ENCODE data around the gene KCNK4. TPM values are rescaled to one million over a fixed set of nuclear protein-coding genes. Genes with fewer than 3 reads are reported as not detected.

Gene KCNK4
- total RNA-seq, 4 donors from 2014 or later = not detected

DNA sequence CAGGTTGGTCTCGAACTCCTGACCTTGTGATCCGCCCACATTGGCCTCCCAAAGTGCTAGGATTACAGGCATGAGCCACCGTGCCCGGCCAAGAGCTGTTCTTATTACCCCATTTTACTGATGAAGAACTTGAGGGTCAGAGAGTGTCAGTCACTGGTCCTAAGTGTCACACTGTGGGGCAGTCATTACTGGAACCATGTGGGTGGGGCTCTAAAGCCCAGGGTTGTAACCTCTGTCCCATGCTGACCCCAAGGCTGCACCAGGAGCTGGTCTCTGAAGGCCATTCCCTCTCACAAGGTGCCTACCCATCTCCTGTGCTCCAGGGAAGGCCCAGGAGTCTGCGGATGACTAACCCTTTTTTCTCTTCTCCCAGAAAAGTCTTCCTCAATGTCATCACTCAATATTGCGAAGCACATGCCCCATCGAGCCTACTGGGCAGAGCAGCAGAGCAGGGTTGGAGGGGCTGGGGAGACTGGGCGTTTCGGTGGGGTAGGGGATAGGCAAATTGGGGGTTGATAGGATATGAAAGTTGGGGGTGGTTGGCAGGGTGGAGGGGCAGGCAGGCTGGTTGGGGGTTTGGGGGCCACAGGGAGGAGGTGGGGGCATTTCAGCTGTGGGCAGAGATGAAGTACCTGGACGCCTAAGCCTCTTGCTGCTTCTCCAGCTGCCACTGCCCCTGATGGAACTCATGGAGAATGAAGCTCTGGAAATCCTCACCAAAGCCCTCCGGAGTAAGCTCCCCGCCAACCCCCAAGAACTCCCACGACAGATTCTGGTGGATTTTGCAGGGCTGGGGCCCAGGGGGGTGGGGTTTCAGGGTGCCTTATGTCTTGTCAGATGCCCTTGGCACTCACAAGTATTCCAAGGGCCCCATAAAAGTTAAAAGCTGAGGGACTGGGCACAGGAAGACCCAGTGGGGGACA, 12.3 kb downstream of the KCNK4 start:
- DNase-seq (ENCODE audit: low spot score) (no peak), ATAC-seq (ENCODE audit: low FRiP score) (no peak)
- TF ChIP-seq, protein P1, sequence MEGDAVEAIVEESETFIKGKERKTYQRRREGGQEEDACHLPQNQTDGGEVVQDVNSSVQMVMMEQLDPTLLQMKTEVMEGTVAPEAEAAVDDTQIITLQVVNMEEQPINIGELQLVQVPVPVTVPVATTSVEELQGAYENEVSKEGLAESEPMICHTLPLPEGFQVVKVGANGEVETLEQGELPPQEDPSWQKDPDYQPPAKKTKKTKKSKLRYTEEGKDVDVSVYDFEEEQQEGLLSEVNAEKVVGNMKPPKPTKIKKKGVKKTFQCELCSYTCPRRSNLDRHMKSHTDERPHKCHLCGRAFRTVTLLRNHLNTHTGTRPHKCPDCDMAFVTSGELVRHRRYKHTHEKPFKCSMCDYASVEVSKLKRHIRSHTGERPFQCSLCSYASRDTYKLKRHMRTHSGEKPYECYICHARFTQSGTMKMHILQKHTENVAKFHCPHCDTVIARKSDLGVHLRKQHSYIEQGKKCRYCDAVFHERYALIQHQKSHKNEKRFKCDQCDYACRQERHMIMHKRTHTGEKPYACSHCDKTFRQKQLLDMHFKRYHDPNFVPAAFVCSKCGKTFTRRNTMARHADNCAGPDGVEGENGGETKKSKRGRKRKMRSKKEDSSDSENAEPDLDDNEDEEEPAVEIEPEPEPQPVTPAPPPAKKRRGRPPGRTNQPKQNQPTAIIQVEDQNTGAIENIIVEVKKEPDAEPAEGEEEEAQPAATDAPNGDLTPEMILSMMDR (IDR thresholded peaks at IDR 0.05) = no peak

DNA sequence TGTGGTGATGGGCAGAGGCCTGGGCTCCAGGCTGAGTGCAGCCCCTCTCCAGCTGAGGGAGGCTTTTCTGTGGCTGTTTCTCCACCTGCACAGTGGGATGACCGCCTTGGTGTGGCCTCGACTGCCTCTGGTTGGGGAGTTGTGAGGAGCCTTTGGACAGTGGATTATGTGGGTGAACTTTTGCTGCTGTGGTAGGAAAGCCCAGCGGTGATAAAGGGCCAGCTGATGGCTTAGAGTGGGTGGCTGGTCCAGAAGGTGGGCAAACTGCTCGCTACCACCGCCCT, 12.9 kb downstream of the KCNK4 start:
- TF ChIP-seq, protein P1 (IDR thresholded peaks at IDR 0.05) = no peak
- DNase-seq (ENCODE audit: low spot score) = no peak
- no peak for ATAC-seq (ENCODE audit: low FRiP score)

DNA sequence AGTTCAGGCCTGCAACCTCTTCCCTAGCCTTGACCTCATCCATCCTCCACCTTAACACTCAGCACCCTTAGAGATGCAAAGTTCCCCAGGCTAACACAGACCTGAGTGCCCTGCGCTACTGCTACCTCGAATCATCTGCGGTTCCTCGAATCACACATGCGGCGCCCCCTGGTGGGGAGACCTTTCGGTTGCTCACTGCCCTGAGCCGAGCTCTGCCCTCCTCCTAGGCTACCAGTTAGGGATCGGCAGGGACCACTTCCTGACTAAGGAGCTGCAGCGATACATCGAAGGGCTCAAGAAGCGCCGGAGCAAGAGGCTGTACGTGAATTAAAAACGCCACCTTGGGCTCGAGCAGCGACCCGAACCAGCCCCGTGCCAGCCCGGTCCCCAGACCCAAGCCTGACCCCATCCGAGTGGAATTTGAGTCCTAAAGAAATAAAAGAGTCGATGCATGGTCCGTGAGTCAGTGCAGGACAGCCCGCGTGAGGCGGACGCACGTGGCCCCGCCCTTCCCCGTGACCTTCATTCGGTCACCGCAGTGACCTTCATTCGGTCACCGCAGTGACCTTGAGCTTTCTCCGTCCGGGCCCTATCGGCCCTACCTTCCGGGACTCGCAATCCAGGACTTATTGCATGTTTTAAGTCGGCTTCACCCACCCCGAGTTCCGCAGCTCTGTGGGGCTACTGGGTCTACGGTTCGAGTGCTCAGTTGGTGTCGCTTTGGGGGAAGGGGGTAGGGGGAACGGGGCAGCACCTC, 13.4 kb downstream of the KCNK4 start:
- ATAC-seq (ENCODE audit: low FRiP score) (peak; percentile 38), DNase-seq (ENCODE audit: low spot score) (peak; percentile 99)
- TF ChIP-seq, protein P1 (IDR thresholded peaks at IDR 0.05) = peak in 2 of 3 donors; percentile 71

DNA sequence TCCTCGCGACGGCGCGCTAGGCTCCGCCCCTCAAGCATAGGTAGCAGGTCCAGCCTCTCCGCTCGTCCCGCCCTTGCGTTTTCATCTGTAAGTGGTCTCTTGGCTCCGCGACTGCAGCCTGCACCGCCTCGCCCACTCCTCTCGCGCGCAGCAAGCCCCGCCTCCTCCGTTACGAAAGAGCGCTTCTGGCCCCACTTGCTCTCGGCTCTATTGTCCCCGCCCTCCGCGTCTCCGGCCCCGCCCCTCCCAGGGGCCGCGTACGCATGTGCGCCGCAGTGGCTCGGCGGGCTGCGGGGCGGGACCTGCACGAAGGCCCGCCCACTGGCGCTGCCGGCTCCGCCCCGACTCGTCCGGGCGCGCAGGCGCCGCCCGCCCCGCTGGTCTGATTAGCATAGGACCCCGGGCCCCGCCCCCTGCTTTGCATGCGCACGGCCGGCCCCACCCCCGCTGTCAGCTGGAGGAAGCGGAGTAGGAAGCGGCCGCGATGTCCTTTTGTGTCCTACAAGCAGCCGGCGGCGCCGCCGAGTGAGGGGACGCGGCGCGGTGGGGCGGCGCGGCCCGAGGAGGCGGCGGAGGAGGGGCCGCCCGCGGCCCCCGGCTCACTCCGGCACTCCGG, 14.1 kb downstream of the KCNK4 start, which contains the start of gene ESRRA:
Gene ESRRA (plus strand): TSS at position 450 of the 616 bp plus-strand sequence. CDS start 1,656 bp downstream, outside the sequence.
- DNase-seq (ENCODE audit: low spot score) (peak; percentile 99), ATAC-seq (ENCODE audit: low FRiP score) (peak; percentile 85)

DNA sequence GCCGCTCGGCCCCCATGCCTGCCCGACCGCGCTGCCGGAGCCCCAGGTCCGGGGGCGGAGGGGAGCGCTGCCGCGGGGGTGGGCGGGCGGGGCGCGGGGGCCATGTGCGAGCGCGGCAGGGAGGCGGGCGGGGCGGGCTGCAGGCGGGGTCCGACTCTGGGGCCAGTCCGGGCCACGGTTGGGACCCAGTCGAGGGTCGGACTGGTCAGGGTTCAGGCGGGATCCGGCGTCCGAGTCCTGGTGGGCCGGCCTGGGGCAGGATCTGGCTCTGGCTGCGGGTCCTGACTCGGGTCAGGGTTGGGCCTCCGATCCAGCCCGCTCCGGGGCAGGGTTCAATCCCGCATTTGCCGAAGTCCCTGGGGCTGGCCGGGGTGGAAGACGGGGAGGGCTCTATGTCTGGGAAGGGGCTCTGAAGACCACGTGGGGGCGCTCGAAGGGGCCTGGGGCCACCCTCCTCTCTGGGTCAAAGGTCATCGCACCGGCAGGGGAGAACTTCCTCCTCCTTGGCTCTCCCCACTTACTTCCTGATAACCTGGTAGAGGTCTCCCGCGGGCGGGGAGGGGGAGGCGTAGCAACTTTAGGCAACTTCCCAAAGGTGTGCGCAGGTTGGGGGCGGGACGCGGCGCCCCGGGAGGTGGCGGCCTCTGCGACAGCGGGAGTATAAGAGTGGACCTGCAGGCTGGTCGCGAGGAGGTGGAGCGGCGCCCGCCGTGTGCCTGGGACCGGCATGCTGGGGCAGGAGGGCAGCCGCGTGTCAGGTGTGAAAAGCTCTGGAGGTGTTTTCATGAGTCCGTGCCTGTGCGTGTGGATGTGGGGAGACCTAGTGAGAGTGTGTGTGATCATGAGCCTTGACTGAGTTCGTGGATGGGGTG, 14.8 kb downstream of the KCNK4 start:
- DNase-seq (ENCODE audit: low spot score) (no peak), ATAC-seq (ENCODE audit: low FRiP score) (peak; percentile 4)
- TF ChIP-seq, protein P1 (IDR thresholded peaks at IDR 0.05) = no peak

More for the DNA sequence above, 14.1 kb downstream of the KCNK4 start, which contains the start of gene ESRRA:
- TF ChIP-seq, protein P1 (IDR thresholded peaks at IDR 0.05) = no peak

DNA sequence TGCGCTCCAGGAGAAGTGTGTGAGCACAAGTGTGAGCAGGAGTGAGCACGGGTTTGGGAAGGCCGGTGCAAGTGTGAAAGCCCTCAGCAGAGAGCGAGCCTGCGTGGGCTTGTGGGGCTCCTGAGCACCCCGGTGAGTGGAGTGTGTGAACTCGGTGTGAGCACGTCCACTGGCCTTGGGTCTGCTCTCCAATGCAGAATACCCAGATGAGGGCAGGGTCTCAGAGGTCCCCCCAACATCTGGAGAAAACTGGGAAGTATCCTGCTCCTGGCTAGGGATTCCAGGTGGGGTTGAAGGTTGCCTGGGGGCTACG, 15.4 kb downstream of the KCNK4 start:
- DNase-seq (ENCODE audit: low spot score) (no peak), ATAC-seq (ENCODE audit: low FRiP score) (no peak)
- TF ChIP-seq, protein P1 (IDR thresholded peaks at IDR 0.05) = no peak
